ENCODE data around the gene NCK2. TPM values are rescaled to one million over a fixed set of nuclear protein-coding genes. Genes with fewer than 3 reads are reported as not detected.

Gene NCK2
- total and polyA plus RNA-seq, 2 of the 4 experiments (the other 2 are of a cell fraction), result 15.8 to 22.2 TPM

DNA sequence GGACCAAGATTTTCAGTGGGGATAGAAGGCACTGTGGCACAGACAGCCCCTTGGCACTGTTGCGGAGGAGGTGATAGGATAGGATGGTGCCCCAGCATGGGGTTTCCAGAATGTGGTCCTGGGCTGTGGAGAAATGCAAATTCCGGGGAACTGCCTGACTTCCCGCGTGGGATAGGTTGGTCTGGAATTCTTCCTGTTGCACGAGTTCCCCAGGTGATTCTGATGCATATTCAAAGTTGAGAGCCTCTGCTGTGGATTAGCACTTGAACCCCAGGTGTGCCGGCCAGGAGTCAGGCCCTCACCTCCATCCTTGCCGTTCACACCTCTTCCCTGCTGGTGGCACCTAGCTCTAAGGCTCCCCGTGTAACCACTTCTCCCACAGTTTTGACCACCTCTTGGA is 15.5 kb downstream of the NCK2 start:
- H4K8ac ChIP-seq (ENCODE audit: low read depth in 2 of 2, low read length in 2 of 2), result no peak overlapping the region
- H3K4me3 ChIP-seq (ENCODE audit: insufficient read depth, low read depth, low read length), result no peak overlapping the region
- no peaks in the 10 kb centered on the region for H3K27me3 ChIP-seq (ENCODE audit: control insufficient read depth, insufficient read depth, low read length)
- H3K14ac ChIP-seq (replicated peaks; ENCODE audit: low read depth, low read length), result no peak overlapping the region
- no peak overlapping the region for H2AK9ac ChIP-seq (replicated peaks; ENCODE audit: low read depth, low read length, poor library complexity)
- intact Hi-C loops (cut with micrococcal nuclease) (no loop called here), dilution Hi-C loops (cut with HindIII; ENCODE audit: low sequenced_read_pairs, unreplicated experiment) (no loop called here), in situ Hi-C loops (cut with MboI; ENCODE audit: low sequenced_read_pairs) (no loop called here)
- no peak overlapping the region for H3K9ac ChIP-seq (ENCODE audit: low read depth, low read length)
- ChIA-PET CTCF (no interaction called here), POLR2A (ENCODE audit: unreplicated experiment) (no interaction called here)
- H2BK5ac ChIP-seq (ENCODE audit: low read depth, low read length, poor library complexity, severe bottlenecking), result no peak overlapping the region
- no TSS peak for BruUV-seq (replicated peaks)
- TF ChIP-seq POLR2A (IDR thresholded peaks at IDR 0.05; ENCODE audit: low read depth, low read length) (no peak), SMC3 (IDR thresholded peaks at IDR 0.05; ENCODE audit: low read depth, low read length) (no peak), CHD1 (IDR thresholded peaks at IDR 0.05; ENCODE audit: low read depth, low read length) (no peak), NFE2L2 (IDR thresholded peaks at IDR 0.05; ENCODE audit: low read depth, low read length) (no peak), RFX5 (IDR thresholded peaks at IDR 0.05; ENCODE audit: low read depth, low read length) (no peak), RAD21 (IDR thresholded peaks at IDR 0.05; ENCODE audit: low read length) (no peak), MXI1 (IDR thresholded peaks at IDR 0.05; ENCODE audit: borderline replicate concordance, low read depth, low read length) (no peak), BHLHE40 (IDR thresholded peaks at IDR 0.05; ENCODE audit: low read depth, low read length) (no peak), MAZ (IDR thresholded peaks at IDR 0.05; ENCODE audit: borderline replicate concordance, low read depth, low read length) (no peak)
- TF ChIP-seq, protein P1, sequence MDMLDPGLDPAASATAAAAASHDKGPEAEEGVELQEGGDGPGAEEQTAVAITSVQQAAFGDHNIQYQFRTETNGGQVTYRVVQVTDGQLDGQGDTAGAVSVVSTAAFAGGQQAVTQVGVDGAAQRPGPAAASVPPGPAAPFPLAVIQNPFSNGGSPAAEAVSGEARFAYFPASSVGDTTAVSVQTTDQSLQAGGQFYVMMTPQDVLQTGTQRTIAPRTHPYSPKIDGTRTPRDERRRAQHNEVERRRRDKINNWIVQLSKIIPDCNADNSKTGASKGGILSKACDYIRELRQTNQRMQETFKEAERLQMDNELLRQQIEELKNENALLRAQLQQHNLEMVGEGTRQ (IDR thresholded peaks at IDR 0.05; ENCODE audit: low read depth, low read length), result no peak
- TF ChIP-seq, protein P2, sequence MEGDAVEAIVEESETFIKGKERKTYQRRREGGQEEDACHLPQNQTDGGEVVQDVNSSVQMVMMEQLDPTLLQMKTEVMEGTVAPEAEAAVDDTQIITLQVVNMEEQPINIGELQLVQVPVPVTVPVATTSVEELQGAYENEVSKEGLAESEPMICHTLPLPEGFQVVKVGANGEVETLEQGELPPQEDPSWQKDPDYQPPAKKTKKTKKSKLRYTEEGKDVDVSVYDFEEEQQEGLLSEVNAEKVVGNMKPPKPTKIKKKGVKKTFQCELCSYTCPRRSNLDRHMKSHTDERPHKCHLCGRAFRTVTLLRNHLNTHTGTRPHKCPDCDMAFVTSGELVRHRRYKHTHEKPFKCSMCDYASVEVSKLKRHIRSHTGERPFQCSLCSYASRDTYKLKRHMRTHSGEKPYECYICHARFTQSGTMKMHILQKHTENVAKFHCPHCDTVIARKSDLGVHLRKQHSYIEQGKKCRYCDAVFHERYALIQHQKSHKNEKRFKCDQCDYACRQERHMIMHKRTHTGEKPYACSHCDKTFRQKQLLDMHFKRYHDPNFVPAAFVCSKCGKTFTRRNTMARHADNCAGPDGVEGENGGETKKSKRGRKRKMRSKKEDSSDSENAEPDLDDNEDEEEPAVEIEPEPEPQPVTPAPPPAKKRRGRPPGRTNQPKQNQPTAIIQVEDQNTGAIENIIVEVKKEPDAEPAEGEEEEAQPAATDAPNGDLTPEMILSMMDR (conservative IDR thresholded peaks at IDR 0.05; ENCODE audit: low read depth, low read length), result no peak
- H3K9me3 ChIP-seq (ENCODE audit: control insufficient read depth, insufficient read depth, low read length), result no peaks in the 10 kb centered on the region
- H4K5ac ChIP-seq (ENCODE audit: low read depth, low read length), result no peak overlapping the region
- no peak overlapping the region for H3K4me2 ChIP-seq (ENCODE audit: low read depth, low read length)
- H3K36me3 ChIP-seq (ENCODE audit: control insufficient read depth, insufficient read depth, low read length), result no peaks in the 10 kb centered on the region
- H2BK20ac ChIP-seq (ENCODE audit: low read depth, low read length), result no peak overlapping the region
- H3K9me1 ChIP-seq (ENCODE audit: insufficient read depth, low read length), result peaks cover 28% of the 10 kb centered on the region; the same call in 1 of the 2 replicates
- H2AK5ac ChIP-seq (ENCODE audit: low read depth, low read length), result no peak overlapping the region
- H3K4ac ChIP-seq (ENCODE audit: low read depth, low read length), result no peak overlapping the region
- ATAC-seq (ENCODE audit: low read depth) (no peak), DNase-seq (no peak)
- peaks cover 34 to 81% of the 10 kb centered on the region in 2 experiments for H3K79me1 ChIP-seq (ENCODE audit: low read depth in 1 of 2, low read length in 2 of 2)
- no peak overlapping the region for H3K18ac ChIP-seq (ENCODE audit: low read depth, low read length)
- H4K91ac ChIP-seq (ENCODE audit: insufficient read depth, low read depth, low read length), result no peak overlapping the region
- H2AFZ ChIP-seq (replicated peaks; ENCODE audit: low read length, poor library complexity), result no peak overlapping the region
- no peak overlapping the region for H3K27ac ChIP-seq (ENCODE audit: insufficient read depth, low read length)
- no peak overlapping the region for H2BK15ac ChIP-seq (ENCODE audit: low read depth, low read length)
- peaks cover 6% of the 10 kb centered on the region for H3K4me1 ChIP-seq (ENCODE audit: control insufficient read depth, insufficient read depth, low read length)
- H3K23ac ChIP-seq (ENCODE audit: low read depth, low read length), result no peak overlapping the region
- H4K20me1 ChIP-seq (ENCODE audit: insufficient read depth, low read length), result peaks cover 67% of the 10 kb centered on the region
- H2BK120ac ChIP-seq (ENCODE audit: low read depth, low read length), result no peak overlapping the region
- 92% methylated on average over 2 of the region's 8 CpGs; no CpG with 5 or more reads in 1 of the 2 experiments for WGBS, 2 experiments (ENCODE audit: extremely low coverage in 2 of 2, insufficient read length in 1 of 2)
- H3K56ac ChIP-seq (ENCODE audit: extremely low read depth, insufficient read depth, low read length), result no peak overlapping the region

Data from IMR-90 (cell line).